Activated naive CD8-positive, alpha-beta T cell treated with anti-CD3 and anti-CD28 coated beads, Interleukin-2, amount 50 U/mL, for 16 hours (primary cell): ENCODE data around the gene GABRB3.

ENCODE experiments used
- DNase-seq: peaks from one replicate; pipeline ENCODE4 v3.0.0-alpha.2; 2020; ENCODE audit warnings: low read depth, low spot score

The GABRB3 gene

DNA sequence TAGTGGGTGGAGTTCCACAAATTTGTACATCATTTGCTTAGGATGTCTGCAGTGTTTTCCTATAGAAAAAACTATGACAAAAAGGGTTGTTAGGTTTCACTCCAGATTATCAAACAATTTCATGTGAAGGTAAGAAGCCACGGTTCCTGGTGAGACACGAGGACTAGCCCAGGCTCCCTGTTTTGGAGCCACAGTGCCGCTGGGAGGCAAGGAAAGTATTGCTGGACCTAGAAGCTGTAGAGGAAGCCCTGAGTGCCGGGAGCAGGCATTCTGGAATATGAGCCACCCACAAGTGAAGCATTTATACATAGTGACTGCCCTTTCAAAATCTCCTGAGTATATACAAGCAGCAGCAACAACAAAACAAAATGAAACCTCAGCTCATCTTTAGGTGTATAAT is 142.0 kb downstream of the GABRB3 start:
- DNase-seq, result no peak

DNA sequence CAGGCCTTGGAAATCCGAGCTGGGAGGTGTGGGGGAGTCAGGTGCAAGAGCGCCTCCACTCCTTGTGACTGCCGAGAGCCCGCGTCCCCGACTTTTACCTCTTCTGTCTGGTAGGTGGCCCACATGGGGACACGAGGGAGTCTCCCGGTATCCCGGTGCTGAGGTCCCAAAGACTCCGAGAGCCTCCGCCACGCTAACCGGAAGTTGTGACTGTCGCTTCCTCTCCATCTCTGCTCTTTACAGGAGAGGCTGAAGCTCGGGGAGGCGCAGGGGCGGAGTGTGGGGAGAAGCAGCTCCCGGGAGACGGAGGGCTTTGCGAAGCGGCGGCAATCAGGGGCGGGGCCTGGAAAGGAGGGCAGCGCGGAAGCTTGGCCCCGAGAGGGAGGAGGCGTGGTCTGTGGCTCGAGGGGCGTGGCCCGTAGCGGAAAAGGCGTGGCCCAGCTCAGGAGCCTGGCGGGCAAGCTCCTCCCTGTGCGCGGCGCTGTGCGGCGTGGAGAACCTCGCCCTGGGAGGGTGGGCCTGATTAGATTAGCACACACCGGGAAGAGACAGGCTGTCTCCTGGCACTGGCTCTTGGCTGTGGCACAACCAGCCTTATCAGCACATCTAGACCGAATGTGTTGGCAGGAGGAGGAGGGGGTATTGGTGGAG is 143.9 kb downstream of the GABRB3 start:
- DNase-seq, result no peak

DNA sequence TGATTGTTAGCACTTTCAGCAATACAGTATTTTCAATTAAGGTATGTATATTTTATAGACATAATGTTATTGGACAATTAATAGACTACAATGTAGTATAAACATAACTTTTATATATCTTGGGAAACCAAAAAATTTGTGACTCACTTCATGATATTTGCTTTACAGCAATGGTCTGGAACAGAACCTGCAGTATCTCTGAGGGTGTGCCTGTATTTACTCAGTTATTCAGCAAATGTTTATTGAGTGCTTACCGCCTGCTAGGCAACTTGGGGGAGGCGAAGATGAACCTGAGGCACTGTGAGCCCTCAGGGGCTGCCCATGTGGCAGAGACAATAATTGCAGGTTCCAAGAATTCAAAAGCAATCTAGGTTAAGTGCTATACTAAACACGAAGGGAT is 144.8 kb downstream of the GABRB3 start:
- DNase-seq, result no peak

DNA sequence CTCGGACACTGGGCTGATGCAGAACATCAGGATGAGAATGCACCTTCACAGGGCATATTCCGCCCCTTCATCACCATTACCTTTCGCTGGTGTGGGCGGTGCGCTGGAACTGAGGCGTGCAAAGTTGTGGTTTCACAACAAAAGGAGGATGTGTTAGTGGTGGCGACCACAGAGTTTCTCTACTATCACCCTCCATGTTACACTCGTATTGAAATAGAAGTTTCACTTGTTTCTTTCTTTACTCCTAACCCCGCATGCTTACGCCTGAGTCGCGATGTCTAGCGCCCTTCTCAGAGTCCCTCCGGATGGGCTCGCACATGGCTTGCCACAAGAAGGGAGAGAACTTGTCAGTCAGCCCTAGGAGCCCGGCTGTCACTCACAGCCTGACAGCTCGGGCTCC is 148.7 kb downstream of the GABRB3 start:
- no peak for DNase-seq

DNA sequence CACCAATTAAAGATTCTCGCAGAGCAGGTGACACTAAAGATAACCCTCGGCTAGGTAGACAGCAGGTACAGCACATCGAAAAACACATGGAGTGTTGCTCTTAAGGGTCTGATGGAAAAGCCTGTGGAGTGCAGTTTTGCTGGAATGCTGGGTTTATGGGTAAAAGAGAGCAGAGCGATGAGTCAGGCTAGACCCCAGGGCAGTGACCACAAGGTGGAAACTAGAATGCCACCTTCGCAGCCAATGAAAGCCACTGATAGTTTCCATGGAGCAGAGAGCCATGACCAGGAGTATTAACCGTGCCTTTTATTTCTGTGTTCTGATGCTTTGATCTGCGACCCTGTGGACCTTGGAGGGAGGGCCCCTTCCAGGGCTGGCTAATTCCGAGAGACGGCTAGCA is 149.8 kb downstream of the GABRB3 start:
- no peak for DNase-seq

DNA sequence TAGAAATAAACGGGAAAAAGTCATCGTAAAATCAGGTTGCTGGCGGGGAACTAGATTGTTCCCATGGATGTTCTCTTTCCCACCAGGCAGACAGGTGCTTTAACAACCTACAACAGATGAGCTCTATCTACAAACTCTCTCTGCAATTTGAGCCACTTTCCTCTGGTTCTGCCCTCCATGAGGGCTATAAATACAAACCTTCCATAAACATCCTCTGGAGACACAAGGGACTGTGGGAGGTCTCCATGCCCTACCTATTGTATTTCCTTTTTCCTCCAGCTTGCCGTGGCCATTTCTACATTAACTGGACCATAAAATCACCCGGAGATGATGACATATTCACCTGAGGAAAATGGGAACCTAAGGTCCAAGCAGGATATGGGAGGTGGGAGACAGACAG is 151.1 kb downstream of the GABRB3 start:
- no peak for DNase-seq

DNA sequence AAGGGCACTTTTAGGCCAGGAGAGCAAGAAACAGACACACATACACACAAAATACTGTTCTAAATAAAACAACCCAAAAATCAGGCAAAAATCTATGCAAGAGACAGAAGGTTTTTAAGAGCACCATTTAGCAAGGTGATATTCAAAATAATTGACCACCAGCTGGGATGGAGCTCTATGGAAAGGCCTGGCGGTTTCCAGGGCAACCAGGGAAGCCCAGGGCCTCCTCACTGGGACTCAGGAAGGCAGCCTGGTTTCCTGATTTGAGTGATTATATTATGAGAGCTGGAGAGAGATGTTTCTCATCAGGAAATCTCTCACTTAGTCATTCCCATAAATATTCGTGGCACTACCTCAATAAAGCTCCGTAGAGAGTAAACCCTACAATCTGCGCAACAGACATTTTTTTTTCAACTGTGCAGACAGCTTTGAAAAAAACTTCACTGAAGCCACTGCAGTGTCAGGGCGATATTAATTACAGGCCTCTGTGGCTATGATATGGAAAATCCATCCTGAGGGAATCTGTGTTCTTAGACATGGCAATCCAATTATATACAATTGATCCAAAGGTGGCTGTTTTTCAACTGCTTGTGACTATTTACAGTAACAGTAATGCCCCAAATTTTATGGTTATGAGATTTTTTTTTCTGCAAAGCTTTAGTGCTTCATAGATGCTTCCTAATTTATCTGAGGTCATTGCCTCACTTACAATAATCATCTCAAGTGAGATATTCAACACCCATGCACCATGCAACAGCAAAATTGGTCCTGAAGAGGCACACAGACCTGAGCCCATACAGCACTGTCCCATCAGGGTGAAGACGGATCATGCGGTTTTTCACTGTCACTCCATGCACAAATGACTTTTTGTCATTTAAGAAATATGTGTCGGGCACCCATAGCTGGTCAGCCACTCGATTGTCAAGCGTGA is 152.1 kb downstream of the GABRB3 start:
- no peak for DNase-seq

DNA sequence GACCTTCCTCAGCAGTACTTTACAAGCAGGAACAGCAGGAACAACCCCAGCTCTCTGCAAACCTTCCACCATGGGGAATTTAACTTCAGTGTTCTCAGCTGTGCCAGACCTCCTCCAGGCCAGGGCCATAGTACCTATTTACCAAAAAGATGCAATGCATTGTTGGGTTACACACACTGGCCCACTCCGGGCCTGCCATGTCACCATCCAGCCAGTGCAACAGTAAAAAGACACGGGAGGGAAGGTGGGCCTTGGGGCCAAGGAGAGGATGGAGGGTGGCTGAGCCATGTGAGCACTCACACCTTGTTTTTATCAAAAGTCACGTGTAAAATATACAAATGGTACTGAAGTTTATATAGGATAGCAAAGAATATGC is 157.0 kb downstream of the GABRB3 start:
- DNase-seq, result no peak

DNA sequence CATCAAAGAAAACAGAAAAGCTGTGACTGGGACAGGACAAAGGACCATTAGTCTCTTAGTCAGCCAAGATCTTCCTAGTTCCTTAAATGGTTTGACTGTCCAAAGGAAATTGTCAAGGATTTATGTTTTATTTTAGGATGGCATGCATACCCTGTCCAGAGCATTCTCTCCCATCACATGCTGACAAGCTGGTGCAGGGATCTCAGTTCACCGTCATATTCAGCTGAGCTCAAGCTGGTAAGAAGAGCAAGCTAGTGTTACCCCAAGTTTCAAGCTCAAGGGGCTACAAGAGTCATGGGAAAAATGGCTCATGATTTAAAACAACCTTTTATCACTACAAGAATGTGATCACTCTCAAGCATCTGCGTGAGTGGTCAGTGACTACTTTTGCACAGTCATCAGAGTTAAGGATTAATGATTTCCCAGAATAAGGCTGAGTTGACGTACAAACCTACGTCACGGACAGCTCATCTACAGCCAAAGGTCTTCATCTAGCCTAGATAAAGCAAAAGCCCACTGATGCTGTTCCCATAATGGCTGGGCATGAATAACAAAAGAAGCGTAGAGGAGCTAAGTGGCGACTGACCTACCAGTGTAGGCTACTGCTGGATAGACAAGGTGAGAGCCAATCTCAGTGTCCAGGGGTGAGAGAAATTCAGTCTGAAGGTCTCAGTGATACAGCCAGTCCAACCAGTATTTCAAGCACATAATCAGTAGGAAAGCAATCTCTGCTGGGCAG is 157.5 kb downstream of the GABRB3 start:
- no peak for DNase-seq

DNA sequence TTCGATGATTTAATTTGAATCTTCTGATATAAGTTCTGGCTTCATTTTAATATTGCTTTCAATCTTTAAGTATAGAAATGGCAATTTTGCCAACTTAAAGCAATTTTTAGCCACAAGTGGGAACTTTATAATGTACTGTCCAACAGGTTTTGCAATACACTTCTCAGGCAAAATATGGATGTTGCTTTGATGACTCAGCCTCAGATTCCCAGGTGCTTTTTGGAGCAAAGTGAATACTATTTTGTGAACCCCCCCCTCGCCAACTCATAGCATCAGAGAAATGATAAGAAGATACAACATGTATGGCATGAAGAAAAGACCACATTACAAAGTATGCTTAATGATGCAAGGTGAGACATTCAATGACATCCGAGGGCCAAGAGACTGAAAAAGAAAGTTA is 158.1 kb downstream of the GABRB3 start:
- DNase-seq, result no peak

DNA sequence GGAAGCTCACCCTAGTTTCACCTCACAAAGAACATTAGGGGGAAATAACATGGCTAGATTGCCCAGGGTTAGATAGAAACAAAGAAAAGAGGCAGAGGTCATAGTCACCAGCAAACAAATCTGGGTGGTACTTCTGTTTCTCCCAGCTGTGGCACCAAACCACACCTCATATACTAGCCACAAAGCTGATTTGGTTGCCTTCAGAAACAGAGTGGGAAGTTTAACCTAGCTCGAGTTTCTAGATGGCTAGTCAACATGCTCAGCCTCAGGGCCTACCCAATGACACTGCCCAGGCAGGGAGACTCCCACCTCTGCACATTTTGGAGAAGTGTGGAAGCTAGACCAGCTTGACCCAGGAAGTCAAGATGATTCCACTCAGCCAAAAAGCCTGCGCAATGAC is 174.2 kb downstream of the GABRB3 start:
- DNase-seq, result no peak

DNA sequence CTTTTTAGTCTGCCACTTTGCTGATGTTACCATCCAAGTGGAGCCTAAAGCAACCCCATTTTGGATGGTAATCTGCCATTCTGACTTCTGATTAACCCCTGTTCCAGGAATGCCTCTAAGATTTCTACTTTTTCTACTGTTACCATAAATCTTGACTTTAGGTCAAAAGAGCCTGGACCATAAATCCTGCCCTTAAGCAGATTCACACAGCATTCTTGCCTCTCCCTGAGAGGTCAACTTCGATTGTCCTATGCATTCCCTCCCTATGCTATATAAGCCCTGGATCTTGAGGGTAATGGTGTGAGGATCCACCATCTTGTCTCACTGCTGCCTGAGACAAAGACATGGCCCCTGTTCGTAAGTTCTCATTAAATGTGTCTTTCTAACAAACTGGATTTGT is 177.3 kb downstream of the GABRB3 start:
- no peak for DNase-seq

DNA sequence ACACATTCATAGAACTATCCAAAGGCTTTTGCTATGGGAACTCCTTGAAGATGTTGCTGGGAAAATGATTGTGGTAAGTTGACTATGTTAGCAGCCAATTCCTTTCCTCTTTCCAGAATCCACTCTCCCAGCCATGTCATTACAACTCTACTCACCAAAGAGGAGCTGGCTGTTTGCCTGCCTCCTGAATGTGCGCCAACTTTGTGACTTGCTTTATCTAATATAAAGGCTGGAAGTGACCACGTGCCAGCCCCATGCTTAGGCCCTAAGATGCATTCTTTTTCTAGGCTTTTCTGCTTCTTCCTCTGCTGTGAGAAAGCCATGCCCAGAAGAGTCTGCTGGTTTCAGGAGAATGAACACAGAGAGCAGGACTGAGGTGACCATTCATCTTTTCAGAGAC is 182.2 kb downstream of the GABRB3 start:
- DNase-seq, result no peak

DNA sequence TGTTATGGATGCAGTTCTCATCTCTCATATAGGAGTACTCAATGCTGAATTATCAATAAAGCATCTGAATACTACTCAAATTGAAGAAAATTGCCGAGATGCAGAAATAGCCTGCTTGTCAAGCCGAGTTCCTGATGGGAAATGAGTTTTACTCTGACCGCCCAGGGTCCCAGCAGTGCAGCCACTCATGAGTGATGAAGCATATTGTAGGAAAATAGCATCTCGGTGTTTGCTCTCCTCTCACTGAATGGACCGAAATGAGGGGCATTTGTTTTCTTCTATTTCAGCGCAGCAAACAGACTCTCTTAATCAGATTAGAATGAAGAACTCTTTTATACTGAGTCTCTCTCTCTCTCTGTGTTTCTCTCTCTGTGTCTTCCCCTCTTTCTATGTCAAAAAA is 190.0 kb downstream of the GABRB3 start:
- no peak for DNase-seq

DNA sequence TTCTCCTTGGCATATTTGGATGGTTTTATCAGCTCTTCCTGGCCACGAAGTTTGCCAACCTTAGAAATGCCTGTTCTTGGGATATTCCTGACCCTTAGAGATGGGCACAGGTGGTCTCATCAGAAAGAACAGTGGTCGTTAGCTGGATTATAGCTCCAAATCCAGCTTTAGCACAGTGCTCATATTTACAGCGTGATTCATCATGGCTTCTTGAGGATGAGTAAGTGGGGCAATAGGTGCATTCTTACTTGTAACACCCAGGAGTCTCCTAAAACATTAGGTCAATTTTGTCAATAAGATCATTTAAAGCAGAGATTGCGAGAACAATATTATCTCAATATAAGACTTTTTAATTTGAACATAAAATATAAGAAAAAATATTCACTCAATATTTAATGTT is 191.9 kb downstream of the GABRB3 start:
- DNase-seq, result no peak

DNA sequence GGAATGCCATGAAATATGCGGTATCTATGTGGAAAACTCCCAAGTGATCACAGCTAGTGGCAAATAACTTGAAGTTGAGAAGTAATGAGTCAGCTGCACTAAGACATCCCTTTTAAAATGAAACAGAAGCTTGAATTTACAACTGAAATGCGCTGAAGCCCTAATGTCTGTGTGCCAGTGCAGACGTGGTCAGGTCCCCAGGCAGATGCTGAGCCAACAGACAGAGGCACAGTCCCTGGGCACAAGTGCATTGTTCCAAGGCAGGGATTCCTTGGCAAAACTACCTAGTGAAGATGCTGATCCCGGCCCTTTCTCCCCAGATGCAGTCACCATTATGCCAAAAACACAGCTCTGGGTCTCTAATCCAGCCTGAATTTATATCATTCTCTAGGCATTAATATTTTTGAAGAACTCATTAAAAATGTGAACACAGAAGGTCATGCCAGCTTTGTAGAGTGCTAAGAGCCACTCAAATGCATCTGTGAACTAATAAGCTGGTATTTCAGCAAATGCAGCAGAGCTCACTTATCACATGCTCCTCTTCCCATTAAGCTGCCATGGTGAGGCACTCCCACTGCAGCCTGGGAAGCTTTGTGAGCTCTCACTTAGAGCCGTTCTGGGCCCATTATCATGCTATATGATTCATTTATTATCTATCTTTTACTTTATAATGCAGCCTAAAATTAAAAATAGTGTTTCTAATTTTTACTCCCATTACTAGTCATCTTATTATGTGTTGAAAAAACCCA is 200.1 kb downstream of the GABRB3 start:
- no peak for DNase-seq

DNA sequence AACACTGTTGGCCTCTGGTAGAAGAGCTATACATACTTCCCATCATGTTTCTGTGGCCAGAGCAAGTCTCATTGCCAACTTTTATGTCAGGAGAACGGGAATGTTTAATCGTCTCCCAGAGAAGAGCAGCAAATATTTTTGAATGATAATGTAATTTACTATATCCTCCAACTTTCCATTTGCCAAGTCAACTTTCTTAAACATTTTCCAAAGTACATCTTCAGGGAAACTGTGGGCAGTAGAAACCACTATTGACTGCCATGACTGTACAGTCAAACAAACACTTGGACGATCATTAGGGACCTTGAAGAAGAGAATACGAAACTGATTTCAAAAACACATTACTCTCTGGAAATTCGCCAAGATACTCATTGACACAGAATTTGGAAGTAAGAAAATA is 201.5 kb downstream of the GABRB3 start:
- DNase-seq, result no peak

DNA sequence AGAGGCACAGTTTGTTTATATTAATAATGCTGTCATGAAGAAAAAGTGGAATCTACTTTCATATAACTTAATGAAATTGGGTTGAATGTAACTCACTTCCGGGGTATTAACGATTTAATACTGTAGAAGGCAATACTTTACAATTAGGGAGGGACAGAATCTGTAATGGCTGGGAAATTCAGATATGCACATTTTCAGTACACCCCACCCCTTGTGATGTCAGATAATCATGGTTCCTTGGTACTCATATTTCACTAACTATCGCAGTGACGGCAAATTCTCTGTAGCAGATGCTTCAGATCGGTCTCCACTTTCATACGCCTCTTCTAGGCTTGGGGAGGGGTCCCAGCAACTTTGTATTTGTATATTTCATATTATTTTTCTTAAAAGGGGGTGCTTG is 207.3 kb downstream of the GABRB3 start:
- DNase-seq, result no peak

DNA sequence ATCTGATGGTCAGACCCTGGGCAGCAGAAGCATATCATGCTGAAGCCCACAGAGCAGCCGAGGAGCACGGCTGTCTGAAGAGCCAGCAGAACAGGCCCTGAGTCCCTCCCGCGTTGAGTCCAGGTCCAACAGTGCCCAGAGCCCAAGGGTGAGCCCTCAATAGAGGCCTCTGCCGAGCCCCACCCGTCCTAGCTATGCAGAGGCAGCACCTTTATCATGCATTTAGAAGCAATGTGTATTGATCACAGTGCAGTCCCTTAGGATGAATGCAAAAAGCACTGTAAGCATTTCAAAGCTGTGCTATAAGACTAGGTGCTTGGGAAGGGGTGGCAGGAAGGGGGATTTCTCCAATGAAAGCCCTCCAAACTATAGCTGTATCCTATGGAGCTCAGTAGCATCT is 208.5 kb downstream of the GABRB3 start:
- no peak for DNase-seq

DNA sequence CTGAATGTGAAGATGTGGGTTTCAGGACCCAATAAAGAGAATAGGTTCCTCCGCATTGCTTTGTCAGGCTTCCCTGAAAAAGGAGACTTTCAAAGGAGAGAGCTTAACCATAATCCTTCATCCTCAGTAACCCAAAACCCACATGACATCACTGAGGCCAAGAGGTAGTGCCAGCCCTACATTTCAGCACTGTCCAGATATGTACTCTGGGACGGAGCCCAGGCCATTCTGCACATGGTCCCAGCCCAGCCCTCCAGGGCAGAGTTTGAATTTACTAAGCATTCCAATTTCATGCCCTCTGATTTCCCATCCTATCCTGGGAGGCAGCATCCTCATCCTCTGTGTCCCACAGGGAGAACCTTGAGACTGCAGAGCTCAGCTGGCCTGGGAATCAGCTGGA is 210.5 kb downstream of the GABRB3 start:
- DNase-seq, result no peak

DNA sequence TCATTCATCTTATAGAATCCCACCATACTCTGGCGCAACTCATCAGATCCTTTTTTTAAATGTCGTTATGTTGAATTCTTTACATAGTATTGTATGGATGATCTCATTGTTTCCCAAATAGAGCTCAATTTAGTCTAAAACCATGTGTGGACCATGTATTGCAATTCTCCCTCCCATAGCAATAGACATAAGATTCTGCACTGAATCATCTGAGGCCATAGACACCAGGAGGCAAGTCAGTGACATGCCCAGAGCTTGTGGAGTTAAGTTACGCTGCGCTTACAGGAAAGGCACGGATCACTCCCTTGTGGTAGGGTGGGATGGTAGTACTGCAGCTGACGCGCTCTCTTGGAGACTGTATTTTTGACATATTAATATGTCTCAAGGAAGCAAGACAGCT is 211.0 kb downstream of the GABRB3 start:
- no peak for DNase-seq

DNA sequence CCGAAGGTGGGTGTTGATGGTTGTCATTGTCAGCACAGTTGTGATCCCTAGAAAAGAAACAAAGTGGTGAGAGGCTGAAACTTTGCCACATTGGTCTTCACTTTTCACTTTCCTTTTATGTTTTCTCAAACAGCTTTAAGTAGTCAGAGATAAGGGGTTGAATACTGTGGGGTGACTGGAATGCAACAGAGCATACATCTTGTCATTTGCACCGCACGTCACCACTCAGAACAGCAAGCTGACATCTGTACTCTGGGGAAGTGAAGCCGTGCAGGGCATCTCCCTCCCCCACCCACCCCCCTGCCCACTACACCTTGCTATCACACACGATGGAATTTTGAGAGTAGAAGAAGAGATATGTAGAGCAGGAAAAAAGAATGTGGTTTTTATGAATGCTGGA is 211.7 kb downstream of the GABRB3 start:
- no peak for DNase-seq
